ENCODE results near the gene EPM2A. TPM values are rescaled to one million over a fixed set of nuclear protein-coding genes. Genes with fewer than 3 reads are reported as not detected.

The EPM2A gene
- total RNA-seq (2014; rRNA removed; shearing (Covaris generic)) = 10.0 and 10.7 TPM in 2 replicates

DNA sequence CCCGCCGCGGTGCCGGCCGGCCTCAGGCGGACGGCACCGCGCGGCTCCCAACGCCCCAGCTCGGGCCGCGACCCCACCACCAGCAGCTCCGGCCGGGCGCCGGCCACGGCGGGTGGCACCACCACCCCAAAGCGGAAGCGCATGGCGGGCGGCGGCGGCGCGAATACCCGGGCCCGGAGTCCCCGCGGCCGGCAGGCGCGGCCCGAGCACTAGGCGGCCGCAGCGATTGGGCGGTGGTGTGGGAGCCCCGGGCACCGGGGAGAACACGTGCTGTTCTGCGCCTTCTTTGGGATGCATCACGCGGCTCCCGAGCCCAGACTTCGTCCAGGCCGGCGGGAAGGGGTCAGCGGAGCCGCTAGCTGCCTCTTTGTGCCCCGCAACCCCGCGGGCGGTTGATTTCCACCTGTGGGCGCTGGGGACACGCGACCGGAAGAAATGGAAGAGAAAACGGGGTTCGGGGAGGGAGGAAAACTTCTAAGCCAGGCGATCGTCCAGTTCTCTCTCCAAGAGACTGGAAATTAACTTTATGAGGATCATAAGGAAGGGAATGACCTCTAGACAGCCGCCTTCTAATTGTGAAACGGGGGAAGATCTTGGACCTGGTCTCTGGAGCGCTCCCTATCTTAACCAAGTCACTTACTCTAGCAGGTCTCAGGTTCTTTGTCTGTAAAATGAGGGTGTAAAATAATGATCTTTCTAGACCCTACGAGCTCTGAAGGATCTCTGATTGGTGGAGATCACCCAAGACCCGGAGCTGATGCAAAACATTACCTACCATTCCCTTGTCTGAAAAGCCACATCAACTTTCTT lies at the start of gene EPM2A:
EPM2A (minus strand) TSS at position 165 of the 810 bp plus-strand sequence; CDS start at position 143, 22 bp downstream.

Small RNA genes lying within 50 kb of the gene (small RNA-seq; reads per million reads assigned to genes)
- not detected for gene AL023806.2

Other genes with a start within 250 kb of the EPM2A start
- 3.3 and 3.8 TPM in 2 replicates for gene FBXO30, start 79.3 kb upstream of the EPM2A start, total RNA-seq (2014; rRNA removed; shearing (Covaris generic))
- 7.3 and 7.6 TPM in 2 replicates for gene SHPRH, start 228.8 kb upstream of the EPM2A start, total RNA-seq (2014; rRNA removed; shearing (Covaris generic))

Measured in A375 (cell line).